Transverse colon (tissue), 4 donors: Measurements from ENCODE around the gene PRKCE.

Experiments used
- EP300 ChIP-seq: sonication (generic); formaldehyde crosslinking; IDR thresholded peaks from one replicate; pipeline ENCODE4 v1.6.1; 2017; ENCODE audit warnings: antibody characterized with exemption, low read depth
- POLR2A ChIP-seq: fragments of 450-650 bp; IDR thresholded peaks from one replicate; pipeline ENCODE4 v1.6.1; 2016; ENCODE audit warnings: antibody characterized with exemption, mild to moderate bottlenecking, moderate library complexity
- POLR2AphosphoS5 ChIP-seq, 3 donors: sonication (generic); formaldehyde crosslinking; IDR thresholded peaks; one replicate each; pipeline ENCODE4 v1.6.1; 2016; ENCODE audit warnings: antibody characterized with exemption in 3 of 3
- TF ChIP-seq, protein P1 (sequence below), 5 experiments: fragments of 200-600 bp in 3 of 5; fragments of 450-650 bp in 2 of 5; sonication (generic) in 3 of 5; IDR thresholded peaks; 1 replicate in 2 of 5; 2 replicates in 3 of 5; pipeline ENCODE4 v1.5.1; 2016 to 2017; ENCODE audit warnings: antibody characterized with exemption in 5 of 5, inconsistent platforms in 3 of 5, mild to moderate bottlenecking in 2 of 5, moderate library complexity in 1 of 5

DNA sequence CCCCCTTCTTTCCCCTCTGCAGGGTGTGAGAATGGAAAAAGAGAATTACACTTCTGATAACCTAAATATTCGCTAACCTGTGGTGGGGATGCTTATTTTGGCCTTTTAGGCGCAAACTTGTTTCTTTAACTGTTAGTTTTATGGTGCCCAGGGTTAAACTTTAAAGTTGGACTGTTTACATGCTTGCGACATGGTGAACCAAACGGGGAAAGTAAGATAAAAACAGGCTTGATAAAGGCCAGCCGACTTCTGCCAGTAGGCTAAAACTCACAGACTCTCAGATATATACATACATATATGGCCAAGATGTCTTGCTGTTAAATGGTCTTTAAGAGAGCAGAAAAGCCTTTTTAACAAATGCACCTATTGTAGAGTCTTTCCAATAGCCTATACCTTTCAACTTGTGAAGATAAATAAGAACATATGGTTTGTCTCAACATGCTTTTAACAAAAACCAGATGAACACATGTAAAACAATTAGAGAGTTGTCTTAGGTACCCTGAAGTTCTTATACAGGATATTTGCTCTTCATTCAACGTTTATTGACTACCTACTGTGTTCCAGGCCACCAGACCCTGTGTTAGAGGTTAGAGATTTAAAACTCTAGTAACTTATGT is 29.0 kb downstream of the PRKCE start:
- TF ChIP-seq, protein P1, sequence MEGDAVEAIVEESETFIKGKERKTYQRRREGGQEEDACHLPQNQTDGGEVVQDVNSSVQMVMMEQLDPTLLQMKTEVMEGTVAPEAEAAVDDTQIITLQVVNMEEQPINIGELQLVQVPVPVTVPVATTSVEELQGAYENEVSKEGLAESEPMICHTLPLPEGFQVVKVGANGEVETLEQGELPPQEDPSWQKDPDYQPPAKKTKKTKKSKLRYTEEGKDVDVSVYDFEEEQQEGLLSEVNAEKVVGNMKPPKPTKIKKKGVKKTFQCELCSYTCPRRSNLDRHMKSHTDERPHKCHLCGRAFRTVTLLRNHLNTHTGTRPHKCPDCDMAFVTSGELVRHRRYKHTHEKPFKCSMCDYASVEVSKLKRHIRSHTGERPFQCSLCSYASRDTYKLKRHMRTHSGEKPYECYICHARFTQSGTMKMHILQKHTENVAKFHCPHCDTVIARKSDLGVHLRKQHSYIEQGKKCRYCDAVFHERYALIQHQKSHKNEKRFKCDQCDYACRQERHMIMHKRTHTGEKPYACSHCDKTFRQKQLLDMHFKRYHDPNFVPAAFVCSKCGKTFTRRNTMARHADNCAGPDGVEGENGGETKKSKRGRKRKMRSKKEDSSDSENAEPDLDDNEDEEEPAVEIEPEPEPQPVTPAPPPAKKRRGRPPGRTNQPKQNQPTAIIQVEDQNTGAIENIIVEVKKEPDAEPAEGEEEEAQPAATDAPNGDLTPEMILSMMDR (IDR thresholded peaks at IDR 0.05), result no peak
- TF ChIP-seq POLR2A (no peak), POLR2AphosphoS5 (IDR thresholded peaks at IDR 0.05) (no peak), EP300 (no peak)
